Dendritic cell treated with granulocyte-macrophage colony-stimulating factor and Interleukin-4, amounts not matched to agents 40 ng/mL and 50 ng/mL, for 4 days (primary cell): ENCODE measurements around the gene SHANK1.
"Not testable (repeated sequence)": the region's sequence is repeated elsewhere in the genome, so short reads cannot be mapped to it uniquely, and the experiment has no call there.

Experiments
- H3K27ac Mint-ChIP-seq: one replicate; pipeline ENCODE4 v1.8.0; 2022; ENCODE audit warnings: mild to moderate bottlenecking, mixed read lengths
- H3K27me3 Mint-ChIP-seq: one replicate; pipeline ENCODE4 v1.8.0; 2022; ENCODE audit warnings: mild to moderate bottlenecking, mixed read lengths
- H3K36me3 Mint-ChIP-seq: one replicate; pipeline ENCODE4 v1.8.0; 2022; ENCODE audit warnings: low read depth, mixed read lengths
- H3K4me1 Mint-ChIP-seq: one replicate; pipeline ENCODE4 v1.8.0; 2022; ENCODE audit warnings: low read depth, mixed read lengths
- H3K4me3 Mint-ChIP-seq: one replicate; pipeline ENCODE4 v1.8.0; 2022; ENCODE audit warnings: mild to moderate bottlenecking, moderate library complexity, mixed read lengths
- H3K9me3 Mint-ChIP-seq: one replicate; pipeline ENCODE4 v1.8.0; 2022; ENCODE audit warnings: mixed read lengths
- intact Hi-C: fragments of 100-400 bp; cut with micrococcal nuclease; formaldehyde crosslinking; loops from one replicate; pipeline ENCODE4 v1.15.0; 2022

Gene SHANK1

GRCh38 chr19:50719566-50719965 lies at the start of gene SHANK1:
TSS of gene SHANK1 (minus strand) at chr19:50719802. CDS start at chr19:50716919, 2,883 bp downstream.
- Mint-ChIP-seq H3K9me3 (no peaks in the 10 kb centered on the region), H3K36me3 (no peaks in the 10 kb centered on the region), H3K27ac (peak within 1 kb of the TSS; percentile 16), H3K27me3 (peaks cover 79% of the 10 kb centered on the region), H3K4me1 (peaks cover 31% of the 10 kb centered on the region), H3K4me3 (peak within 1 kb of the TSS; percentile 24)
- intact Hi-C loops, result no loop called here

DNA sequence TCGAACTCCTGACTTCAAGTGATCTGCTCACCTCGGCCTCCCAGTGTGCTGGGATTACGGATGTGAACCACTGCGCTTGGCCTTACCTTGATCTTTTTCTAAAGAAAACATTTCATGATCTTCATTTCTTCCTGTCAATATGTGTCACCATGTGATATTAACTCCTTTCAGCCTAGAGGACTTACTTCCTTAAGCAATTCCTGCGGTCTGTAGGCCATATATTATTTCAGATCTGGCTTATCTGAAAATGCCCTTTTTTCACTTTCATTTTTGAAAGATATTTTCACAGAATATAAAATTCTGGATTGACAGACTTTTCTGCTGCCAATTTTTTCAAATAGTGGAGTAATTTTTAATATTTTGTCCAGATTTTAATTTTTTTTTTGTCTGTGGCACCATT lies 48.7 kb upstream of the SHANK1 start:
- Mint-ChIP-seq H3K4me1 (no peaks in the 10 kb centered on the region), H3K27ac (no peak overlapping the region), H3K36me3 (no peaks in the 10 kb centered on the region), H3K27me3 (peaks cover 6% of the 10 kb centered on the region), H3K4me3 (no peak overlapping the region), H3K9me3 (no peaks in the 10 kb centered on the region)
- intact Hi-C loops, result no loop called here

GRCh38 chr19:50767263-50767662 lies 47.7 kb upstream of the SHANK1 start:
- intact Hi-C loops, H3K27ac Mint-ChIP-seq, H3K27me3 Mint-ChIP-seq, H3K36me3 Mint-ChIP-seq, H3K9me3 Mint-ChIP-seq, H3K4me1 Mint-ChIP-seq, H3K4me3 Mint-ChIP-seq: not testable (repeated sequence)

DNA sequence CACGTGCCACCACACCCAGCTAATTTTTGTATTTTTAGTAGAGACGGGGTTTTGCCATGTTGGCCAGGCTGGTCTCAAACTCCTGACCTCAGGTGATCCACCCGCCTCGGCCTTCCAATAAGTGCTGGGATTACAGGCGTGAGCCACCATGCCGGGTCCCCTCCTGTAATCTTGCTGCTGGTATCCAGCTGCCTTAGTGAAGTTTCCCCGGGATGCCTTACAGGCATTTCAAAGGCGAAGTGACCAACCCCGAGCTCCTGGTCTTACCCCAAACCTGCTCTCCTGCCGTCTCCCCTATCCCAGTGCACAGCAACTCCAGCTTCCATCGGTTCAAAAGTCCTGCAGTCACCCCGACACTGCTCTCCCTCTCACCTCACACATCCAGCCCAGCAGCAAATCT lies 47.1 kb upstream of the SHANK1 start:
- H3K4me3 Mint-ChIP-seq, H3K27ac Mint-ChIP-seq, H3K36me3 Mint-ChIP-seq, H3K9me3 Mint-ChIP-seq, H3K27me3 Mint-ChIP-seq, intact Hi-C loops, H3K4me1 Mint-ChIP-seq: not testable (repeated sequence)

- Mint-ChIP-seq H3K36me3 (no peaks in the 10 kb centered on the region), H3K4me1 (no peaks in the 10 kb centered on the region), H3K27ac (no peak overlapping the region), H3K9me3 (peaks cover 6% of the 10 kb centered on the region), H3K4me3 (no peak overlapping the region), H3K27me3 (peaks cover 6% of the 10 kb centered on the region)
- intact Hi-C loops, result no loop called here
Measured at GRCh38 chr19:50764409-50764808, 44.8 kb upstream of the SHANK1 start.

GRCh38 chr19:50763521-50763920 lies 43.9 kb upstream of the SHANK1 start:
- H3K4me1 Mint-ChIP-seq, H3K27me3 Mint-ChIP-seq, H3K27ac Mint-ChIP-seq: not testable (repeated sequence)

DNA sequence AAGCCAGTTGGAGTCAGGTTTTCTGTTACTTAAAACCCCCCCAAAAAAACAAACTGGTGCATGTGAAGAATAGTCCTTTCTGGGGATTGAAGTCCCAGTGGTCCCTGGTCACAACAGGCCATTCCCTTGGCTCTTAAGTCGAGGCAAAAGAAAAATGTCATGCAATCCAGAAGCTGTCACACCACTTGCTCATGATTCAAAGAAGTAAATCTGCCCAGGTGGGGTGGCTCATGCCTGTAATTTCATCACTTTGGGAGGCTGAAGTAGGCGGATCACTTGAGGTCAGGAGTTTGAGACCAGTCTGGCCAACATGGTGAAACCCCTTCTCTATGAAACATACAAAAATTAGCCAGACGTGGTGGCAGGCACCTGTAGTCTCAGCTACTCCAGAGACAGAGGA lies 41.9 kb upstream of the SHANK1 start:
- intact Hi-C loops, H3K9me3 Mint-ChIP-seq, H3K4me1 Mint-ChIP-seq, H3K36me3 Mint-ChIP-seq, H3K4me3 Mint-ChIP-seq, H3K27me3 Mint-ChIP-seq, H3K27ac Mint-ChIP-seq: not testable (repeated sequence)

More at GRCh38 chr19:50763521-50763920, 43.9 kb upstream of the SHANK1 start:
- intact Hi-C loops, H3K36me3 Mint-ChIP-seq, H3K4me3 Mint-ChIP-seq, H3K9me3 Mint-ChIP-seq: not testable (repeated sequence)

DNA sequence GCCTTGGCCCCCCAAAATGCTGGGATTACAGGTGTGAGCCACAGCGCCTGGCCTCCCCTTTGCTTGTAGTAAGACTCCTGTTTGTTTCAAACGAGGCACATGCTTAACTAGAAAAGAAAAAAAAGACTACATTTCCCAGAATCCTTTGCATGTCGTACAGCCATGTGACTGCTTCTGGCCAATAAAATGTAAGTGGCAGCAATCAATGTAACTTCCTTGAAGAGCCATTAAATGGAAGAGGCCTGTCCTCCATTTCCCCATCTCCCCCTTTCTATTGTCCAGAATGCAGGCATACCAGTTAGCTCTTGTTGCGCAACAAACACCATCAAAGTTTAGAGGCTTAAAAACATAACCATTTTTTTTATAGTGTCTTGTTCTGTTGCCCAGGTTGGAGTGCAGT lies 40.3 kb upstream of the SHANK1 start:
- Mint-ChIP-seq H3K36me3 (no peaks in the 10 kb centered on the region), H3K27ac (no peak overlapping the region), H3K9me3 (peaks cover 6% of the 10 kb centered on the region), H3K27me3 (peaks cover 9% of the 10 kb centered on the region), H3K4me1 (no peaks in the 10 kb centered on the region), H3K4me3 (no peak overlapping the region)
- intact Hi-C loops, result no loop called here

GRCh38 chr19:50759076-50759475 lies 39.5 kb upstream of the SHANK1 start:
- H3K27me3 Mint-ChIP-seq, H3K4me1 Mint-ChIP-seq, H3K36me3 Mint-ChIP-seq: not testable (repeated sequence)

DNA sequence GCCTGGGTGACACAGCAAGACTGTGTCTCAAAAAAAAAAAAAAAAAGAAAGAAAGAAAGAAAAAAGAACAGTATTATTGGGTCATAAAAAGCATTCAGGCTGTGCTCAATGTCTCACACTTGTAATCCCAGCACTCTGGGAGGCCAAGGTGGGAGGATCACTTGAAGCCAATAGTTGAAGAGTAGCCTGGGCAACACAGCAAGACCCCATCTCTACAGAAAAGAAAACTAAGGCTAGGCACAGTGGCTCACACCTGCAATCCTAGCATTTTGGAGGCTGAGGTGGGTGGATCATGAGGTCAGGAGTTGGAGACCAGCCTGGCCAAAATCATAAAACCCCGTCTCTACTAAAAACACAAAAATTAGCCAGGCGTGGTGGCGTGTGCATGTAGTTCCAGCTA lies 38.0 kb upstream of the SHANK1 start:
- intact Hi-C loops, H3K4me1 Mint-ChIP-seq, H3K36me3 Mint-ChIP-seq: not testable (repeated sequence)

More at GRCh38 chr19:50759076-50759475, 39.5 kb upstream of the SHANK1 start:
- H3K4me3 Mint-ChIP-seq, intact Hi-C loops, H3K27ac Mint-ChIP-seq, H3K9me3 Mint-ChIP-seq: not testable (repeated sequence)

GRCh38 chr19:50756244-50756643 lies 36.6 kb upstream of the SHANK1 start:
- H3K4me3 Mint-ChIP-seq, H3K4me1 Mint-ChIP-seq, H3K27me3 Mint-ChIP-seq, H3K27ac Mint-ChIP-seq, H3K9me3 Mint-ChIP-seq, intact Hi-C loops, H3K36me3 Mint-ChIP-seq: not testable (repeated sequence)

More for the DNA sequence above, 38.0 kb upstream of the SHANK1 start:
- H3K4me3 Mint-ChIP-seq, H3K27ac Mint-ChIP-seq, H3K27me3 Mint-ChIP-seq, H3K9me3 Mint-ChIP-seq: not testable (repeated sequence)

- Mint-ChIP-seq H3K27ac (no peak overlapping the region), H3K27me3 (peaks cover 10% of the 10 kb centered on the region), H3K36me3 (no peaks in the 10 kb centered on the region), H3K9me3 (no peaks in the 10 kb centered on the region), H3K4me3 (no peak overlapping the region), H3K4me1 (no peaks in the 10 kb centered on the region)
- intact Hi-C loops, result no loop called here
Measured at GRCh38 chr19:50753879-50754278, 34.3 kb upstream of the SHANK1 start.

DNA sequence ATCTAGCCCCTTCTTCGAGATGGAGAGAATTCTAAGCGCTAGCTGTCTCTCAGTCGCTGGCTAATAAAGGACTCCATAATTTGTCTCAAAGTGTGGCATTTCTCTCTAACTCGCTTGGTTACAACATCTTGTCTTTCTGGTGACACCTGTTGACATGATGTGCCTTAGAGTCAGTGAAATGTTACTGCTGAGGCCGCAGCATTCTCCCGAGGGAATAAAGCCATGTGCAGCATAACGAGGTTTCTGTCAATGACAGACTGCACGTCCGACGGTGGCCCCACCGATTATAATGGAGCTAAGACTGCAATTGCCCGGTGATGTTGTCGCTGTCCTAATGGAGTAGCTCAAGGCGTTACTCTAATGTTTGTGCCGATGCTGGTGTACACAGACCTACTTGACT lies 30.4 kb upstream of the SHANK1 start:
- intact Hi-C loops, result no loop called here
- Mint-ChIP-seq H3K4me3 (no peak overlapping the region), H3K4me1 (no peaks in the 10 kb centered on the region), H3K9me3 (no peaks in the 10 kb centered on the region), H3K27ac (no peak overlapping the region), H3K36me3 (no peaks in the 10 kb centered on the region), H3K27me3 (peaks cover 4% of the 10 kb centered on the region)

DNA sequence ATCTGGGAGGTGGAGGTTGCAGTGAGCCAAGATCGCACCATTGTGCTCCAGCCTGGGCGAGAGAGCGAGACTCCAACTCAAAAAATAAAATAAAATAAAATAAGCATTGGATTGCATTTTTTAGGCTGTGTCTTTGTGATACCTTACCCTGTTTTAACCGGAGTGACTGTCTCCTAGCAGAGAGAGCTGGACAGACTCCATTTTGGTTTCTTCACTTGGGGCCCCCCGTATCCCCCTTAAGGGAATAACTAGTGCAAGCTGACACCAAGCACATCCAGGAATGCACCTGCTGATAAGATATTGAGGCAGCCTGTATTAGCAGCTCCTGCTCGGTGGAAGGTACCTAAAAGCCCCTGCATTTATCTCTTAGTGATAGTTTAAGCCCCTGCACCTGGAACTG lies 29.9 kb upstream of the SHANK1 start:
- H3K4me1 Mint-ChIP-seq, result no peaks in the 10 kb centered on the region
- intact Hi-C loops, result no loop called here
- no peaks in the 10 kb centered on the region for H3K36me3 Mint-ChIP-seq
- no peak overlapping the region for H3K4me3 Mint-ChIP-seq
- no peaks in the 10 kb centered on the region for H3K9me3 Mint-ChIP-seq
- H3K27ac Mint-ChIP-seq, result no peak overlapping the region
- peaks cover 4% of the 10 kb centered on the region for H3K27me3 Mint-ChIP-seq

- H3K36me3 Mint-ChIP-seq, H3K27ac Mint-ChIP-seq, H3K27me3 Mint-ChIP-seq, H3K4me3 Mint-ChIP-seq, H3K9me3 Mint-ChIP-seq, H3K4me1 Mint-ChIP-seq, intact Hi-C loops: not testable (repeated sequence)
Measured at GRCh38 chr19:50747141-50747540, 27.5 kb upstream of the SHANK1 start.

DNA sequence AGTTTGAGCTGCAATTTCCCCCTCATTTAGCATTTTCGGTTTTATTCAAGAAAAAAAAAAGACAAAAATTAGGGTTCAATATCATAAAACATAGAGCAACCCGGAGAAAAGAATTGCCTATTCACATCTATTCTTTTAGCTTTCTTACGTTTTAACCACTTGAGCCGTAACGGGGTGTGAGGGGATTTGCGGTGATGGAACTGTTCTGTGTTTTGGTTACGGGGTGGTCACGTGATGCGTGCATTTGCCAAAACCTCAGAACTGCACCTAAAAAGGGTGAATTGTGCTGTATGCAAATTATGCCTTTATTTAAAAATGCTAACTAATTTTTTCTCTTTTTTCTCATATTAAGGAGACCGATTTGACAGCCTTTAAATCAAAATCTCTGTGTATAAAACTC lies 25.6 kb upstream of the SHANK1 start:
- no peaks in the 10 kb centered on the region for H3K36me3 Mint-ChIP-seq
- intact Hi-C loops, result no loop called here
- H3K27me3 Mint-ChIP-seq, result peaks cover 15% of the 10 kb centered on the region
- H3K27ac Mint-ChIP-seq, result no peak overlapping the region
- no peak overlapping the region for H3K4me3 Mint-ChIP-seq
- H3K4me1 Mint-ChIP-seq, result no peaks in the 10 kb centered on the region
- H3K9me3 Mint-ChIP-seq, result no peaks in the 10 kb centered on the region
